Measurements from ENCODE around the gene STIM2. TPM values are rescaled to one million over a fixed set of nuclear protein-coding genes. Genes with fewer than 3 reads are reported as not detected.
"Not testable (repeated sequence)": the region's sequence is repeated elsewhere in the genome, so short reads cannot be mapped to it uniquely, and the experiment has no call there.

STIM2 gene
- total RNA-seq: 10 to 100 TPM; 17.2 to 71.4 (median 20.7) TPM

- H3K4me1 ChIP-seq: peaks cover 7 to 61% (median 33%) of the 10 kb centered on the region in 4 donors
- no peaks in the 10 kb centered on the region for H3K27me3 ChIP-seq
- no peaks in the 10 kb centered on the region for H3K9me3 ChIP-seq
- intact Hi-C loops (cut with DNase I; ENCODE audit: low total_unique reads) (no loop called here), in situ Hi-C loops (cut with MboI; ENCODE audit: low pct_ligation_motif_present in 1 of 4, low pct_unique_long_range_greater_than_20kb in 1 of 4, low sequenced_read_pairs in 3 of 4) (loop anchor here in 1 of 4 donors (10.0 kb wide), 1 partner anchor 144 kb away; no protein-coding TSS in a partner anchor)
- 0 to 1% methylated on average over 4 to 73 of the region's 74 CpGs for WGBS, 2 donors (ENCODE audit: low coverage in 1 of 2)
- peak within 1 kb of the TSS; percentile 96 to 99 (median 98) for H3K27ac ChIP-seq
- peak within 1 kb of the TSS; percentile 43 to 98 (median 84) for H3K4me3 ChIP-seq
- H3K36me3 ChIP-seq: no peaks in the 10 kb centered on the region
- TF ChIP-seq EP300 (IDR thresholded peaks at IDR 0.05; ENCODE audit: low read depth): no peak
- TF ChIP-seq POLR2A (IDR thresholded peaks at IDR 0.05): peak; percentile 95
- TF ChIP-seq, protein P1, sequence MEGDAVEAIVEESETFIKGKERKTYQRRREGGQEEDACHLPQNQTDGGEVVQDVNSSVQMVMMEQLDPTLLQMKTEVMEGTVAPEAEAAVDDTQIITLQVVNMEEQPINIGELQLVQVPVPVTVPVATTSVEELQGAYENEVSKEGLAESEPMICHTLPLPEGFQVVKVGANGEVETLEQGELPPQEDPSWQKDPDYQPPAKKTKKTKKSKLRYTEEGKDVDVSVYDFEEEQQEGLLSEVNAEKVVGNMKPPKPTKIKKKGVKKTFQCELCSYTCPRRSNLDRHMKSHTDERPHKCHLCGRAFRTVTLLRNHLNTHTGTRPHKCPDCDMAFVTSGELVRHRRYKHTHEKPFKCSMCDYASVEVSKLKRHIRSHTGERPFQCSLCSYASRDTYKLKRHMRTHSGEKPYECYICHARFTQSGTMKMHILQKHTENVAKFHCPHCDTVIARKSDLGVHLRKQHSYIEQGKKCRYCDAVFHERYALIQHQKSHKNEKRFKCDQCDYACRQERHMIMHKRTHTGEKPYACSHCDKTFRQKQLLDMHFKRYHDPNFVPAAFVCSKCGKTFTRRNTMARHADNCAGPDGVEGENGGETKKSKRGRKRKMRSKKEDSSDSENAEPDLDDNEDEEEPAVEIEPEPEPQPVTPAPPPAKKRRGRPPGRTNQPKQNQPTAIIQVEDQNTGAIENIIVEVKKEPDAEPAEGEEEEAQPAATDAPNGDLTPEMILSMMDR (IDR thresholded peaks at IDR 0.05): peak; percentile 9 to 71 (median 28)
- TF ChIP-seq POLR2AphosphoS5 (IDR thresholded peaks at IDR 0.05): peak; percentile 93 to 97 (median 93)
- DNase-seq: peak; percentile 97
Measured at GRCh38 chr4:26860157-26860921, at the start of gene STIM2. Gene STIM2 (plus strand): TSS chr4:26860841.

GRCh38 chr4:26811571-26811970, 49.1 kb upstream of the STIM2 start:
- DNase-seq: not testable (repeated sequence)

DNA sequence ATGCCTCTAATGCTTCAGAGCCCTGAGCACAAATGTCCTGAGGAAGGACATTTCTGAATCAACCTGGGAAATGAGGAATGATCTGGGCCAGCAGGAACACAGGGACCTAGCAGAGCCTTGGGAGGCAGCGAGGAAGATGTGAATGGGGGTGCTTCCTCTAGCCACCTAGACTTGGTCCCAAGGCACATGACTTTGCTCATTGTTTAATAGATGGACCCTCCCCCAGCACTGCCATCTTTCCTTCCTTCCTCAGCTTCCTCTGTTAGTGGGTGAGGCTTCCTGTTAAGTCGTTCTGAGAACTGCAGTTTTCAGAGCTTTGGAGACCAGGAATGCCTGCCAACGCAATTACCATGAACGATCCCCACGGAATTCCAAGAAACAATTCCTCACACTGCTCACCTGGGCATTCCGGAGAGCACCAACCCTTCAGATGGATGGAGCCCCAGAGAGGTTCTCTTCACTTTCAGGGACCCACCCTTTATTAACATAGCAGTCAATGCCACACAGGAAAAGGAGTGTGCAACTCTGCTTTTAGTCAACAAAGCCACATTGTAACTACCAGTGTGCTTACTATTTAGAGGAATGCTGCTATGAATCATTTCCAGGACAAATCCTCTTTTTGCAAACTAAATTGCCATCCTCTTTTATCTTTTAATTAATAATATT, 48.5 kb upstream of the STIM2 start:
- H3K27ac ChIP-seq: no peak overlapping the region
- in situ Hi-C loops (cut with MboI; ENCODE audit: low pct_ligation_motif_present in 1 of 4, low pct_unique_long_range_greater_than_20kb in 1 of 4, low sequenced_read_pairs in 3 of 4): no loop called here
- H3K4me1 ChIP-seq: no peaks in the 10 kb centered on the region
- DNase-seq: no peak
- H3K9me3 ChIP-seq: no peaks in the 10 kb centered on the region
- H3K4me3 ChIP-seq: no peak overlapping the region
- no peak for TF ChIP-seq POLR2A (IDR thresholded peaks at IDR 0.05)
- TF ChIP-seq, protein P1 (IDR thresholded peaks at IDR 0.05): no peak
- TF ChIP-seq EP300 (IDR thresholded peaks at IDR 0.05; ENCODE audit: low read depth): no peak
- no peak for TF ChIP-seq POLR2AphosphoS5 (IDR thresholded peaks at IDR 0.05)
- H3K27me3 ChIP-seq: no peaks in the 10 kb centered on the region
- H3K36me3 ChIP-seq: no peaks in the 10 kb centered on the region
- 48 to 80% methylated on average over 5 to 6 of the region's 6 CpGs for WGBS, 2 donors (ENCODE audit: low coverage in 1 of 2)
- intact Hi-C loops (cut with DNase I; ENCODE audit: low total_unique reads): no loop called here

More at GRCh38 chr4:26811571-26811970, 49.1 kb upstream of the STIM2 start:
- intact Hi-C loops (cut with DNase I; ENCODE audit: low total_unique reads); H3K36me3 ChIP-seq; H3K4me3 ChIP-seq; H3K4me1 ChIP-seq; H3K9me3 ChIP-seq; H3K27ac ChIP-seq; H3K27me3 ChIP-seq; in situ Hi-C loops (cut with MboI; ENCODE audit: low pct_ligation_motif_present in 1 of 4, low pct_unique_long_range_greater_than_20kb in 1 of 4, low sequenced_read_pairs in 3 of 4): not testable (repeated sequence)
- 71 to 85% methylated on average over 1 to 4 of the region's 4 CpGs for WGBS, 2 donors (ENCODE audit: low coverage in 1 of 2)

DNA sequence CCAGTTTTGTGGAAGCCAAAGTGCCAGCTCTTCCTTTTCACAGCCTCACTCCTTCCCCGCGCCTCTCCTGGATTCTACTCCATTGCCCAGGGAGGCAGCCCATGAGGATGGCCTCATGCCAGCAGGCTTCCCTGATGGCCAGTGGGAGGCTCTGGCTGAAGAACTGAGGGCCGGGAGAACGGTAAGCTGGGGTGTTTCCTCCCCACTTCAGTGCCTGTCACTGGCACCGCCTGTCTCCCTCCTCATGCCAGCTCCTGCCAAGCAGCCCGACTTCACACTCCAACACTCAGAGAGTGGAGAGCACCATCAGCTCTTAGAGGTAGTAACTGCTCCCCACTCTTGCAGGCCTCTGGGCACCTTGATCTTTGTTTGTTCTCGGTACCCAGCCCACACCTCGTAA, 46.9 kb upstream of the STIM2 start:
- intact Hi-C loops (cut with DNase I; ENCODE audit: low total_unique reads): no loop called here
- DNase-seq: no peak
- TF ChIP-seq POLR2AphosphoS5 (IDR thresholded peaks at IDR 0.05) (no peak), EP300 (IDR thresholded peaks at IDR 0.05; ENCODE audit: low read depth) (no peak), POLR2A (IDR thresholded peaks at IDR 0.05) (no peak)
- TF ChIP-seq, protein P1 (IDR thresholded peaks at IDR 0.05): no peak

More for the DNA sequence above, 46.9 kb upstream of the STIM2 start:
- Histone ChIP-seq H3K4me1 (no peaks in the 10 kb centered on the region), H3K4me3 (no peak overlapping the region), H3K36me3 (no peaks in the 10 kb centered on the region), H3K27me3 (no peaks in the 10 kb centered on the region), H3K27ac (no peak overlapping the region), H3K9me3 (no peaks in the 10 kb centered on the region)
- 91 to 100% methylated on average over 5 to 8 of the region's 8 CpGs for WGBS, 2 donors (ENCODE audit: low coverage in 1 of 2)
- in situ Hi-C loops (cut with MboI; ENCODE audit: low pct_ligation_motif_present in 1 of 4, low pct_unique_long_range_greater_than_20kb in 1 of 4, low sequenced_read_pairs in 3 of 4): no loop called here

Measured in transverse colon (tissue), 4 donors.